IMR-90 (cell line): ENCODE data around the gene CABCOCO1. TPM values are rescaled to one million over a fixed set of nuclear protein-coding genes. Genes with fewer than 3 reads are reported as not detected.

Source experiments
- ATAC-seq: fragments of 200-7000 bp; cut with Tn5 transposase; 2 replicates; pipeline ENCODE4 v1.9.1; 2020; ENCODE audit warnings: low read depth, mild to moderate bottlenecking, moderate library complexity
- BruUV-seq: library from RNA; stranded (reverse); fragments of 400-500 nt; replicated peaks from 2 replicates; lab custom pipeline; 2021; lab: Mats Ljungman, UMichigan
- CTCF ChIA-PET: fragments of 300-600 bp; formaldehyde crosslinking; extraction: SDS; loops from one replicate; lab custom pipeline; 2021; ENCODE audit warnings: antibody characterized with exemption; lab: Yijun Ruan, JAX
- POLR2A ChIA-PET: fragments of 300-600 bp; sonication (Branson Sonifier 250); formaldehyde crosslinking; loops from one replicate; lab custom pipeline; 2022; ENCODE audit warnings: antibody characterized with exemption; ENCODE audit not compliant: unreplicated experiment; lab: Charles Lee
- DNase-seq: peaks from one replicate; pipeline ENCODE4 v3.0.0; 2013
- H2AFZ ChIP-seq: replicated peaks from 2 replicates; pipeline ENCODE3; 2013; ENCODE audit warnings: low read length, mild to moderate bottlenecking; ENCODE audit not compliant: poor library complexity
- H2AK5ac ChIP-seq: 2 replicates; pipeline ENCODE4 v1.6.1; 2013; ENCODE audit warnings: low read depth, low read length, inconsistent platforms
- H2AK9ac ChIP-seq: replicated peaks from 2 replicates; pipeline ENCODE3; 2013; ENCODE audit warnings: mild to moderate bottlenecking, low read depth, low read length, moderate library complexity; ENCODE audit not compliant: poor library complexity
- H2BK120ac ChIP-seq: 2 replicates; pipeline ENCODE4 v1.6.1; 2013; ENCODE audit warnings: low read depth, low read length, inconsistent platforms
- H2BK15ac ChIP-seq: 3 replicates; pipeline ENCODE4 v1.6.1; 2013; ENCODE audit warnings: low read depth, low read length, inconsistent platforms
- H2BK20ac ChIP-seq: 2 replicates; pipeline ENCODE4 v1.6.1; 2013; ENCODE audit warnings: low read depth, mild to moderate bottlenecking, inconsistent platforms, low read length, moderate library complexity
- H2BK5ac ChIP-seq: 2 replicates; pipeline ENCODE4 v1.6.1; 2013; ENCODE audit warnings: mild to moderate bottlenecking, low read depth, low read length, inconsistent platforms; ENCODE audit not compliant: poor library complexity, severe bottlenecking
- H3K14ac ChIP-seq: replicated peaks from 2 replicates; pipeline ENCODE4 v1.6.1; 2013; ENCODE audit warnings: low read depth, low read length, inconsistent platforms
- H3K18ac ChIP-seq: 2 replicates; pipeline ENCODE4 v1.6.1; 2013; ENCODE audit warnings: low read depth, low read length, control low read depth
- H3K23ac ChIP-seq: 2 replicates; pipeline ENCODE4 v1.6.1; 2013; ENCODE audit warnings: low read depth, low read length, inconsistent platforms
- H3K27ac ChIP-seq: 2 replicates; pipeline ENCODE4 v1.5.1; 2013; ENCODE audit warnings: mild to moderate bottlenecking, control low read depth, low read length; ENCODE audit not compliant: insufficient read depth
- H3K27me3 ChIP-seq: 2 replicates; pipeline ENCODE4 v1.6.1; 2013; ENCODE audit warnings: low read length; ENCODE audit not compliant: control insufficient read depth, insufficient read depth
- H3K36me3 ChIP-seq: 2 replicates; pipeline ENCODE4 v1.6.1; 2013; ENCODE audit warnings: low read length, mixed read lengths; ENCODE audit not compliant: control insufficient read depth, insufficient read depth
- H3K4ac ChIP-seq: 2 replicates; pipeline ENCODE4 v1.6.1; 2013; ENCODE audit warnings: low read depth, low read length, inconsistent platforms
- H3K4me1 ChIP-seq: 2 replicates; pipeline ENCODE4 v1.6.1; 2013; ENCODE audit warnings: low read length, mixed read lengths; ENCODE audit not compliant: control insufficient read depth, insufficient read depth
- H3K4me2 ChIP-seq: 2 replicates; pipeline ENCODE4 v1.6.1; 2013; ENCODE audit warnings: low read depth, mild to moderate bottlenecking, control low read depth, low read length, moderate library complexity
- H3K4me3 ChIP-seq: 2 replicates; pipeline ENCODE4 v1.5.1; 2013; ENCODE audit warnings: low read depth, mild to moderate bottlenecking, control low read depth, low read length, moderate library complexity; ENCODE audit not compliant: insufficient read depth
- H3K56ac ChIP-seq: 2 replicates; pipeline ENCODE4 v1.6.1; 2013; ENCODE audit warnings: low read length, inconsistent platforms; ENCODE audit not compliant: insufficient read depth; ENCODE audit errors: extremely low read depth
- H3K79me1 ChIP-seq, 2 experiments: 2 replicates each; pipeline ENCODE4 v1.6.1; 2013; ENCODE audit warnings: low read length in 2 of 2, inconsistent platforms in 1 of 2, low read depth in 1 of 2
- H3K9ac ChIP-seq: 2 replicates; pipeline ENCODE4 v1.6.1; 2013; ENCODE audit warnings: low read depth, low read length, control low read depth
- H3K9me1 ChIP-seq: 2 replicates; pipeline ENCODE4 v1.6.1; 2013; ENCODE audit warnings: low read length, inconsistent platforms; ENCODE audit not compliant: insufficient read depth
- H3K9me3 ChIP-seq: 2 replicates; pipeline ENCODE4 v1.6.1; 2013; ENCODE audit warnings: low read length; ENCODE audit not compliant: control insufficient read depth, insufficient read depth
- H4K20me1 ChIP-seq: 2 replicates; pipeline ENCODE4 v1.6.1; 2013; ENCODE audit warnings: low read length, inconsistent platforms; ENCODE audit not compliant: insufficient read depth
- H4K5ac ChIP-seq: 2 replicates; pipeline ENCODE4 v1.6.1; 2013; ENCODE audit warnings: mild to moderate bottlenecking, low read depth, low read length, control low read depth
- H4K8ac ChIP-seq, 2 experiments: 2 replicates each; pipeline ENCODE4 v1.6.1; 2013; ENCODE audit warnings: low read depth in 2 of 2, low read length in 2 of 2, control low read depth in 1 of 2, inconsistent platforms in 1 of 2
- H4K91ac ChIP-seq: 2 replicates; pipeline ENCODE4 v1.6.1; 2013; ENCODE audit warnings: low read depth, low read length, inconsistent platforms; ENCODE audit not compliant: insufficient read depth
- BHLHE40 ChIP-seq: fragments of 150-350 bp; IDR thresholded peaks from 2 replicates; pipeline ENCODE4 v1.6.1; 2016; ENCODE audit warnings: mild to moderate bottlenecking, low read depth, low read length
- CEBPB ChIP-seq: IDR thresholded peaks from 2 replicates; pipeline ENCODE4 v1.6.1; 2012; ENCODE audit warnings: low read depth, low read length, improper control_type of control experiment
- CHD1 ChIP-seq: IDR thresholded peaks from 2 replicates; pipeline ENCODE4 v1.6.1; 2012; ENCODE audit warnings: low read depth, low read length, improper control_type of control experiment
- CTCF ChIP-seq: conservative IDR thresholded peaks from 2 replicates; pipeline ENCODE4 v1.5.1; 2012; ENCODE audit warnings: mild to moderate bottlenecking, low read depth, low read length, improper control_type of control experiment
- FOS ChIP-seq: fragments of 150-350 bp; IDR thresholded peaks from 2 replicates; pipeline ENCODE4 v1.6.1; 2016; ENCODE audit warnings: low read depth, low read length
- MAFK ChIP-seq: IDR thresholded peaks from 2 replicates; pipeline ENCODE4 v1.6.1; 2012; ENCODE audit warnings: low read depth, low read length, improper control_type of control experiment
- MAZ ChIP-seq: IDR thresholded peaks from 2 replicates; pipeline ENCODE4 v1.6.1; 2012; ENCODE audit warnings: low read depth, mild to moderate bottlenecking, low read length, improper control_type of control experiment, moderate library complexity, borderline replicate concordance
- MXI1 ChIP-seq: IDR thresholded peaks from 2 replicates; pipeline ENCODE4 v1.6.1; 2012; ENCODE audit warnings: low read depth, mild to moderate bottlenecking, low read length, moderate library complexity, borderline replicate concordance
- NFE2L2 ChIP-seq: fragments of 150-350 bp; IDR thresholded peaks from 2 replicates; pipeline ENCODE4 v1.6.1; 2016; ENCODE audit warnings: low read depth, mild to moderate bottlenecking, low read length
- POLR2A ChIP-seq: IDR thresholded peaks from 2 replicates; pipeline ENCODE4 v1.6.1; 2012; ENCODE audit warnings: mild to moderate bottlenecking, low read depth, low read length
- RAD21 ChIP-seq: IDR thresholded peaks from 2 replicates; pipeline ENCODE4 v1.6.1; 2012; ENCODE audit warnings: low read length, improper control_type of control experiment
- RCOR1 ChIP-seq: IDR thresholded peaks from 2 replicates; pipeline ENCODE4 v1.6.1; 2012; ENCODE audit warnings: mild to moderate bottlenecking, low read length, improper control_type of control experiment; ENCODE audit not compliant: insufficient replicate concordance
- RFX5 ChIP-seq: IDR thresholded peaks from 2 replicates; pipeline ENCODE4 v1.8.0; 2012; ENCODE audit warnings: low read depth, mild to moderate bottlenecking, low read length, moderate library complexity
- SMC3 ChIP-seq: fragments of 150-350 bp; IDR thresholded peaks from 2 replicates; pipeline ENCODE4 v1.6.1; 2016; ENCODE audit warnings: low read depth, mild to moderate bottlenecking, antibody characterized with exemption, low read length, moderate library complexity
- USF2 ChIP-seq: fragments of 150-350 bp; IDR thresholded peaks from 2 replicates; pipeline ENCODE4 v1.6.1; 2017; ENCODE audit warnings: mild to moderate bottlenecking, antibody characterized with exemption, low read length, low read depth
- WGBS, 2 experiments: methylation state at CpG; one replicate each; pipeline versions ENCODE4 v1.1.5 to v1.1.7; 2013; ENCODE audit warnings: missing lambda C conversion rate in 2 of 2; ENCODE audit not compliant: insufficient read length in 1 of 2; ENCODE audit errors: extremely low coverage in 2 of 2; 5-methylcytosine and 5-hydroxymethylcytosine counted together
- dilution Hi-C: fragments of 300-500 bp; cut with HindIII; formaldehyde crosslinking; loops from one replicate; pipeline ENCODE4 v1.14.3; 2018; ENCODE audit warnings: low sequenced_read_pairs; ENCODE audit not compliant: unreplicated experiment
- in situ Hi-C: fragments of 300-500 bp; cut with MboI; formaldehyde crosslinking; loops from 3 replicates; pipeline ENCODE4 v1.14.3; 2019; ENCODE audit warnings: low sequenced_read_pairs, inconsistent platforms, mixed read lengths
- intact Hi-C: fragments of 100-400 bp; cut with micrococcal nuclease; formaldehyde crosslinking; loops from 2 replicates; pipeline ENCODE4 v1.10.0; 2022
- polyA plus RNA-seq, 3 experiments: library from polyadenylated mRNA; depleted of rRNA; stranded (reverse); fragments of >200 nt; gene quantifications; 2 replicates each; pipeline ENCODE4 v1.2.3, GENCODE V29; 2012; ENCODE audit warnings: low replicate concordance in 1 of 3
- total RNA-seq: library from RNA; depleted of rRNA; stranded (reverse); fragments of >200 nt; gene quantifications from 2 replicates; pipeline ENCODE4 v1.2.3, GENCODE V29; 2012
- TF ChIP-seq, protein P1 (sequence below): fragments of 150-350 bp; IDR thresholded peaks from 2 replicates; pipeline ENCODE4 v1.6.1; 2016; ENCODE audit warnings: low read depth, mild to moderate bottlenecking, low read length, moderate library complexity, borderline replicate concordance

Gene CABCOCO1
- total and polyA plus RNA-seq, 2 of the 4 experiments (the other 2 are of a cell fraction), result 0.18 to 0.31 TPM

DNA sequence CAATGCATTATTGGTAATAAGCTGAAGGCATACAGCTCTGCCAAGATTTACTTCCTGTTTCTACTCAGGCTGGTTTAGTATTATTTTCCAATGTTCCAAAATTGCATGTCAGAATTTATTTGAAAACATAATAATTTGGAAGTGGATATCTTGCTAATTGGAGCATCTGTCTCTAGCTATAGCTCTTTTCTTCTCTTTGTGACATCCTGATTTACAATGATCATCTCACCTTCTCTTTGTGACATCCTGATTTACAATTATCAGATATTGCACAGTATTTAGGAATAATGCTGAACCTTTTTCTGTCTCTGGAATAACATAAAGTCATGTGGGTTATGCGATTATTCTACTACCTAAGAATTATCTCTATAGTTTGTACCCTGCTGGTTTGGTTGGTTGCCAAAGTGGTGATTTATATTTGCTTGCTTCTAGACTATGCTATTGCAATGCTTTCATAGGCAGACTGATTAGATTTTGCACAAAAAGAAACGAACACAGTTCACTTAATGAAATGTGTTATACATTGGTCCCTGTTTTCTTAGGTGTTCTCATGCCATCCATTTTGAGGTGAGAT, 44.3 kb upstream of the CABCOCO1 start:
- Histone ChIP-seq H3K9me3 (no peaks in the 10 kb centered on the region), H3K23ac (no peak overlapping the region), H3K14ac (no peak overlapping the region), H3K18ac (no peak overlapping the region), H4K20me1 (no peaks in the 10 kb centered on the region), H3K56ac (no peak overlapping the region), H3K4me3 (no peak overlapping the region), H3K27me3 (no peaks in the 10 kb centered on the region), H4K91ac (no peak overlapping the region), H2BK15ac (no peak overlapping the region), H3K9me1 (0 out of 2 replicates have a peak, but pooled peaks cover 3% of the 10 kb centered on the region), H3K79me1 (no peaks in the 10 kb centered on the region), H2AK9ac (no peak overlapping the region), H2BK20ac (no peak overlapping the region), H3K4me2 (no peak overlapping the region), H3K36me3 (no peaks in the 10 kb centered on the region), H4K5ac (no peak overlapping the region), H2BK5ac (no peak overlapping the region), H2BK120ac (no peak overlapping the region), H4K8ac (no peak overlapping the region), H3K27ac (no peak overlapping the region), H3K9ac (no peak overlapping the region), H3K4ac (no peak overlapping the region), H3K4me1 (peaks cover 5% of the 10 kb centered on the region; the same call in 1 of the 2 replicates), H2AK5ac (no peak overlapping the region), H2AFZ (no peak overlapping the region)
- TF ChIP-seq RFX5 (no peak), MAFK (no peak), FOS (no peak), MAZ (no peak), RAD21 (no peak), CTCF (no peak), SMC3 (no peak), CEBPB (no peak), BHLHE40 (no peak), USF2 (no peak), CHD1 (no peak), NFE2L2 (no peak), POLR2A (no peak), MXI1 (no peak), RCOR1 (no peak)
- TF ChIP-seq, protein P1, sequence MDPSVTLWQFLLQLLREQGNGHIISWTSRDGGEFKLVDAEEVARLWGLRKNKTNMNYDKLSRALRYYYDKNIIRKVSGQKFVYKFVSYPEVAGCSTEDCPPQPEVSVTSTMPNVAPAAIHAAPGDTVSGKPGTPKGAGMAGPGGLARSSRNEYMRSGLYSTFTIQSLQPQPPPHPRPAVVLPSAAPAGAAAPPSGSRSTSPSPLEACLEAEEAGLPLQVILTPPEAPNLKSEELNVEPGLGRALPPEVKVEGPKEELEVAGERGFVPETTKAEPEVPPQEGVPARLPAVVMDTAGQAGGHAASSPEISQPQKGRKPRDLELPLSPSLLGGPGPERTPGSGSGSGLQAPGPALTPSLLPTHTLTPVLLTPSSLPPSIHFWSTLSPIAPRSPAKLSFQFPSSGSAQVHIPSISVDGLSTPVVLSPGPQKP, result no peak
- in situ Hi-C loops, result no loop called here
- dilution Hi-C loops, result no loop called here
- ChIA-PET CTCF (no interaction called here), POLR2A (no interaction called here)
- no TSS peak for BruUV-seq
- no CpG with 5 or more reads among the region's 2 CpGs for WGBS, 2 experiments
- intact Hi-C loops, result no loop called here
- DNase-seq, result no peak
- no peak for ATAC-seq
